Measurements from ENCODE around the gene ALK. TPM values are rescaled to one million over a fixed set of nuclear protein-coding genes. Genes with fewer than 3 reads are reported as not detected.

Gene ALK
- total RNA-seq, 6 donors from 2014 or later = 0.17 to 2.1 (median 0.35) TPM

DNA sequence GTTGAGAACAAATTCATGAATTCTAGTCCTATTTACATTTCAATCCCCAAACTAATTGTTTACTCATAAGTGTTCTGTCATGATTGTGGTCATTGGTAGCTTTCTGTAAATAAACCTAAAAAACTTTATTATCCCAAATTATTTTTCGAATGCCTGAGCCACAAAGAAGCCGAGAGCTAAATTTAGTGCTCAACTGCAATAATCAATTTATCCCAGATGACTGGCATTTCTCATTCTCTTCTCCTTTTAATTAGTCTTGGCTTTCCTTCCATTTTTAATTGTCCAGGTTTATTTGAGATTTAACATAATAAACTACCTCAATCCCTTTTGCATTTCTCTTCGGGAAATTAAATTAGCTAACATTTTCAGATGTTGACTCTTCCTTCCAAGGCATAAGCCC is 308.3 kb downstream of the ALK start:
- no peak for ATAC-seq (ENCODE audit: low FRiP score in 2 of 2)
- no peak for TF ChIP-seq POLR2AphosphoS5 (IDR thresholded peaks at IDR 0.05)
- TF ChIP-seq, protein P1, sequence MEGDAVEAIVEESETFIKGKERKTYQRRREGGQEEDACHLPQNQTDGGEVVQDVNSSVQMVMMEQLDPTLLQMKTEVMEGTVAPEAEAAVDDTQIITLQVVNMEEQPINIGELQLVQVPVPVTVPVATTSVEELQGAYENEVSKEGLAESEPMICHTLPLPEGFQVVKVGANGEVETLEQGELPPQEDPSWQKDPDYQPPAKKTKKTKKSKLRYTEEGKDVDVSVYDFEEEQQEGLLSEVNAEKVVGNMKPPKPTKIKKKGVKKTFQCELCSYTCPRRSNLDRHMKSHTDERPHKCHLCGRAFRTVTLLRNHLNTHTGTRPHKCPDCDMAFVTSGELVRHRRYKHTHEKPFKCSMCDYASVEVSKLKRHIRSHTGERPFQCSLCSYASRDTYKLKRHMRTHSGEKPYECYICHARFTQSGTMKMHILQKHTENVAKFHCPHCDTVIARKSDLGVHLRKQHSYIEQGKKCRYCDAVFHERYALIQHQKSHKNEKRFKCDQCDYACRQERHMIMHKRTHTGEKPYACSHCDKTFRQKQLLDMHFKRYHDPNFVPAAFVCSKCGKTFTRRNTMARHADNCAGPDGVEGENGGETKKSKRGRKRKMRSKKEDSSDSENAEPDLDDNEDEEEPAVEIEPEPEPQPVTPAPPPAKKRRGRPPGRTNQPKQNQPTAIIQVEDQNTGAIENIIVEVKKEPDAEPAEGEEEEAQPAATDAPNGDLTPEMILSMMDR (IDR thresholded peaks at IDR 0.05) = no peak
- no peak for TF ChIP-seq POLR2A (IDR thresholded peaks at IDR 0.05)
- TF ChIP-seq EP300 (IDR thresholded peaks at IDR 0.05) = no peak
- WGBS, 2 donors = 90 to 93% methylated on average over 3 of the region's 3 CpGs

GRCh38 chr2:29612568-29612967 is 308.8 kb downstream of the ALK start:
- ATAC-seq (ENCODE audit: low FRiP score in 2 of 2) = no peak
- DNase-seq = no peak
- Histone ChIP-seq H3K9me3 (no peaks in the 10 kb centered on the region), H3K36me3 (no peaks in the 10 kb centered on the region), H3K27ac (no peak overlapping the region), H3K27me3 (no peaks in the 10 kb centered on the region), H3K4me1 (no peaks in the 10 kb centered on the region), H3K4me3 (no peak overlapping the region)
- 89 to 90% methylated on average over 4 of the region's 4 CpGs for WGBS, 2 donors
- no peak for TF ChIP-seq POLR2A (IDR thresholded peaks at IDR 0.05)
- TF ChIP-seq, protein P1 (IDR thresholded peaks at IDR 0.05) = no peak
- TF ChIP-seq POLR2AphosphoS5 (IDR thresholded peaks at IDR 0.05) = no peak
- no peak for TF ChIP-seq EP300 (IDR thresholded peaks at IDR 0.05)

More for the DNA sequence above, 308.3 kb downstream of the ALK start:
- no peak overlapping the region for H3K27ac ChIP-seq
- no peaks in the 10 kb centered on the region for H3K36me3 ChIP-seq
- H3K27me3 ChIP-seq = no peaks in the 10 kb centered on the region
- DNase-seq = no peak
- no peak overlapping the region for H3K4me3 ChIP-seq
- H3K9me3 ChIP-seq = no peaks in the 10 kb centered on the region
- no peaks in the 10 kb centered on the region for H3K4me1 ChIP-seq

- ATAC-seq (ENCODE audit: low FRiP score in 2 of 2) (no peak), DNase-seq (no peak)
- 64 to 76% methylated on average over 5 of the region's 5 CpGs for WGBS, 2 donors
- H3K27me3 ChIP-seq = no peaks in the 10 kb centered on the region
- TF ChIP-seq POLR2AphosphoS5 (IDR thresholded peaks at IDR 0.05) = no peak
- TF ChIP-seq POLR2A (IDR thresholded peaks at IDR 0.05) = no peak
- TF ChIP-seq, protein P1 (IDR thresholded peaks at IDR 0.05) = no peak
- no peak for TF ChIP-seq EP300 (IDR thresholded peaks at IDR 0.05)
- H3K27ac ChIP-seq = no peak overlapping the region
- H3K4me1 ChIP-seq = no peaks in the 10 kb centered on the region
- no peaks in the 10 kb centered on the region for H3K9me3 ChIP-seq
- H3K4me3 ChIP-seq = no peak overlapping the region
- H3K36me3 ChIP-seq = no peaks in the 10 kb centered on the region
Observed at GRCh38 chr2:29611850-29612249, 309.5 kb downstream of the ALK start.

DNA sequence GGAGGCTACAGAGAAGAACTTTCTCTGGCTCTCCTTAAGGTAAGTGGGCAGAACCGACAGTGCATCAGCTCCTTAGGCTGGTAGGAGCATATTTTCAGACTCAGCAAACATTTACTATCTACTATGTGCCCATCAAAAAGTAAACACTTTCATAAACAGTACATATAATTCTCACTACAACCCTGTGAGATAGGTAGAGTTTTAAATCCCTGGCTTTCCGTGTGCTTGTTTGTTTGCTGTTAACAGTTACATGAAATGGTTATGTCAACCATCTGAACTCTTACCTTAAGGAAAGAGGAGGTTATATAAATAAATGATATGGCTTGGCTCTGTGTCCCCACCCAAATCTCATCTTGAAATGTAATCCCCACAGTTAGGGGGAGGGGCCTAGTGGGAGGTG is 310.1 kb downstream of the ALK start:
- H3K9me3 ChIP-seq = no peaks in the 10 kb centered on the region
- no peaks in the 10 kb centered on the region for H3K4me1 ChIP-seq
- WGBS, 2 donors = 73 to 85% methylated on average over 2 of the region's 2 CpGs
- no peak for ATAC-seq (ENCODE audit: low FRiP score in 2 of 2)
- TF ChIP-seq, protein P1 (IDR thresholded peaks at IDR 0.05) = no peak
- TF ChIP-seq POLR2A (IDR thresholded peaks at IDR 0.05) (no peak), POLR2AphosphoS5 (IDR thresholded peaks at IDR 0.05) (no peak), EP300 (IDR thresholded peaks at IDR 0.05) (no peak)
- H3K4me3 ChIP-seq = no peak overlapping the region
- DNase-seq = no peak
- no peak overlapping the region for H3K27ac ChIP-seq
- H3K36me3 ChIP-seq = no peaks in the 10 kb centered on the region
- H3K27me3 ChIP-seq = no peaks in the 10 kb centered on the region

- Histone ChIP-seq H3K4me1 (no peaks in the 10 kb centered on the region), H3K4me3 (no peak overlapping the region), H3K36me3 (no peaks in the 10 kb centered on the region), H3K27ac (no peak overlapping the region), H3K27me3 (no peaks in the 10 kb centered on the region), H3K9me3 (no peaks in the 10 kb centered on the region)
- WGBS, 2 donors = 86 to 92% methylated on average over 3 of the region's 3 CpGs
- DNase-seq (no peak), ATAC-seq (ENCODE audit: low FRiP score in 2 of 2) (no peak)
- TF ChIP-seq POLR2A (IDR thresholded peaks at IDR 0.05) (no peak), EP300 (IDR thresholded peaks at IDR 0.05) (no peak), POLR2AphosphoS5 (IDR thresholded peaks at IDR 0.05) (no peak)
- TF ChIP-seq, protein P1 (IDR thresholded peaks at IDR 0.05) = no peak
Observed at GRCh38 chr2:29610569-29610968, 310.8 kb downstream of the ALK start.
